Measurements from ENCODE around the gene NKIRAS1. TPM values are rescaled to one million over a fixed set of nuclear protein-coding genes. Genes with fewer than 3 reads are reported as not detected.

Gene NKIRAS1
- total RNA-seq, 1 donor from 2014 or later: 11.1 TPM

- ATAC-seq (no peak), DNase-seq (no peak)
- intact Hi-C loops (cut with DNase I): no loop called here
- Histone ChIP-seq H3K27me3 (ENCODE audit: low read depth) (no peaks in the 10 kb centered on the region), H3K4me3 (no peak overlapping the region), H3K4me1 (peaks cover 10% of the 10 kb centered on the region), H3K36me3 (peaks cover 10% of the 10 kb centered on the region), H3K27ac (no peak overlapping the region), H3K9me3 (no peaks in the 10 kb centered on the region)
- TF ChIP-seq, protein P1, sequence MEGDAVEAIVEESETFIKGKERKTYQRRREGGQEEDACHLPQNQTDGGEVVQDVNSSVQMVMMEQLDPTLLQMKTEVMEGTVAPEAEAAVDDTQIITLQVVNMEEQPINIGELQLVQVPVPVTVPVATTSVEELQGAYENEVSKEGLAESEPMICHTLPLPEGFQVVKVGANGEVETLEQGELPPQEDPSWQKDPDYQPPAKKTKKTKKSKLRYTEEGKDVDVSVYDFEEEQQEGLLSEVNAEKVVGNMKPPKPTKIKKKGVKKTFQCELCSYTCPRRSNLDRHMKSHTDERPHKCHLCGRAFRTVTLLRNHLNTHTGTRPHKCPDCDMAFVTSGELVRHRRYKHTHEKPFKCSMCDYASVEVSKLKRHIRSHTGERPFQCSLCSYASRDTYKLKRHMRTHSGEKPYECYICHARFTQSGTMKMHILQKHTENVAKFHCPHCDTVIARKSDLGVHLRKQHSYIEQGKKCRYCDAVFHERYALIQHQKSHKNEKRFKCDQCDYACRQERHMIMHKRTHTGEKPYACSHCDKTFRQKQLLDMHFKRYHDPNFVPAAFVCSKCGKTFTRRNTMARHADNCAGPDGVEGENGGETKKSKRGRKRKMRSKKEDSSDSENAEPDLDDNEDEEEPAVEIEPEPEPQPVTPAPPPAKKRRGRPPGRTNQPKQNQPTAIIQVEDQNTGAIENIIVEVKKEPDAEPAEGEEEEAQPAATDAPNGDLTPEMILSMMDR (IDR thresholded peaks at IDR 0.05): no peak
Observed at GRCh38 chr3:23889950-23890349, 26.8 kb downstream of the NKIRAS1 start.

DNA sequence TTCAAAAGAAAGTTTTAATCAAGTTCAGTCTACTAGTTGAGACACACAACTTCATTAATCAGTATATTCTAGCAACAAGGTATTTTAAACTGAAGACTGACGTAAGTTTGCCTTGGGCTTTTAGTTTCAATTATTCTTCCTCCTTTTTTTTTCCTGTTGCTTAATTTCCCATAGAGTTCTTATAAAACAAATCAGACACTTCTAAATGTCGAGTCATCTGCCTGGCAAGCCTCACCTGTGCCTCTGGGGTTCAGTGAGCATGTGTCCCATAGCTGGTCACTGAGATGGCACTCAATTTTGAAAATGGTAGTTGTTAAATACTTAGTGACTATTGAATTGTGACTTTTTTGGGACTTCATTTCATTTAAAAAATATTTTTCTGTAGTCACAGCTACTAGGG, 27.4 kb downstream of the NKIRAS1 start:
- intact Hi-C loops (cut with DNase I): no loop called here
- H3K4me3 ChIP-seq: no peak overlapping the region
- no peaks in the 10 kb centered on the region for H3K27me3 ChIP-seq (ENCODE audit: low read depth)
- H3K27ac ChIP-seq: no peak overlapping the region
- H3K9me3 ChIP-seq: no peaks in the 10 kb centered on the region
- ATAC-seq (no peak), DNase-seq (no peak)
- H3K36me3 ChIP-seq: peaks cover 10% of the 10 kb centered on the region
- TF ChIP-seq, protein P1 (IDR thresholded peaks at IDR 0.05): no peak
- H3K4me1 ChIP-seq: peaks cover 10% of the 10 kb centered on the region

DNA sequence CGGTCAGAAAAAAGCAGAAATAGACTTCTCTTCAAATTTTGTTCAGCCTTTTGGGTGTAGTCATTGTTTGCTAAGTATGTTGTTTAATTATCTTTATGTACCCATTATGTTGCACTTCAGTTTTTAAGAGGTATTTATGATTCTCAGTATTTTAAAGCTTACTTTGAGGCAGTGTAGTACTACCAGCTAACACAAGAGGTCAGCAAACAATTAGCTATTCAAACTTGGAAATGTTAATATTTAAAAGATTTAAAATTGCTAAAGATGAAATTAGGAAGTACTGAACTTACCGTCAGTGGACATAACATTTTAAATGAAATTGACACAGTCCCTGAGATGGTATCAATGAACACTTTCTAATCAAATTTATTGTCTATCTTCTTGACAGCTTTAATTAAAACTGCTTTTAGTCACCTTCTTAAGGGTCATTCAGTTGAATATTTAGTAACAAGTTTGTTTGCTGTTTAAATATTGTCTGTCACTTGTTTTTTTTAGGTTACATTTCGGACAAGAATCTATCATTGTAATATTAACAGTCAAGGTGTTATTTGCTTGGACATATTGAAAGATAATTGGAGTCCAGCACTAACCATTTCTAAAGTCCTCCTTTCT, 28.1 kb downstream of the NKIRAS1 start:
- intact Hi-C loops (cut with DNase I): no loop called here
- TF ChIP-seq, protein P1 (IDR thresholded peaks at IDR 0.05): peak; percentile 88
- H3K4me3 ChIP-seq: no peak overlapping the region
- H3K27me3 ChIP-seq (ENCODE audit: low read depth): no peaks in the 10 kb centered on the region
- H3K36me3 ChIP-seq: peaks cover 10% of the 10 kb centered on the region
- H3K9me3 ChIP-seq: no peaks in the 10 kb centered on the region
- DNase-seq (no peak), ATAC-seq (peak in 1 of 2 donors; percentile 50)
- peaks cover 10% of the 10 kb centered on the region for H3K4me1 ChIP-seq
- no peak overlapping the region for H3K27ac ChIP-seq

DNA sequence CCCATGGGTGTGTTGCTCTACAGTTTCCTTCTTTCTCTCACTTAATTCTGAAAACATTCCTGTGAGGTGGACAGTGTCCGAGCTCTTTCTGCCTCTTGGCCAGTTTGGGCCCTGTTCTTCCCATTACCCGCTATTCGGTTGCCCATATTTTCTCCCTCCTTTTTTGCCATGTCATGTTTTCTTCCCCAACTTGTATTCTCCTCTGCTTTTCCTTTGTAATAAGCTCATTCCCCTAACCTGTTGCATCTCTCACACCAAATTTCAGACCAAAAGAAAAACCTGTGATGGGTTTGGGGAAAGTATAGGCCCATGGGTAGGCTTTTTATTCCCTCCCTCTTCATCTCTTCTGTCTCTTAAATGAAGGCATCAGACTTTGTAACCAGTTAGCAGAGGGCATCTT, 30.5 kb downstream of the NKIRAS1 start:
- Histone ChIP-seq H3K27me3 (ENCODE audit: low read depth) (no peaks in the 10 kb centered on the region), H3K9me3 (no peaks in the 10 kb centered on the region), H3K36me3 (peaks cover 10% of the 10 kb centered on the region), H3K4me3 (no peak overlapping the region), H3K27ac (no peak overlapping the region), H3K4me1 (peaks cover 10% of the 10 kb centered on the region)
- ATAC-seq (no peak), DNase-seq (no peak)
- intact Hi-C loops (cut with DNase I): no loop called here
- TF ChIP-seq, protein P1 (IDR thresholded peaks at IDR 0.05): no peak

DNA sequence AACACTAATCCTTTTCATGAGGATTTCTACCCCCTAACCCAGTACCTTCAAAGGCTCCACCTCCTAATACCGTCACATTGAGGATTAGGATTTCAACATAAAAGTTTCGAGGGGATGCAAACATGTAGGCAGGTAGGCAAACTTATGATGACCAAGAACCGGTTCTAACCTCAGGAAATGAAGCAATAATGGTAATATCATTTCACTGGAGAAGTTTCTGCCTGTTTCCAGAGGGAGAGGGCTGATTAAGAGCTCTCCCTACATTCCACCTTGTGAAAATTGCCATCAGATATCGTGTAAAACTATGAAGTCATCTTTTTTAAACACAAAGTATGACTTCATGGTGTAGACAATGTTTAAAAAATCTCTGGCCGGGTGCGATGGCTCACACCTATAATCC, 31.6 kb downstream of the NKIRAS1 start:
- ATAC-seq: peak; percentile 64 to 69
- H3K27ac ChIP-seq: no peak overlapping the region

More for the DNA sequence above, 31.6 kb downstream of the NKIRAS1 start:
- peaks cover 5% of the 10 kb centered on the region for H3K36me3 ChIP-seq
- no peaks in the 10 kb centered on the region for H3K27me3 ChIP-seq (ENCODE audit: low read depth)
- H3K4me3 ChIP-seq: no peak overlapping the region
- intact Hi-C loops (cut with DNase I): no loop called here
- no peaks in the 10 kb centered on the region for H3K9me3 ChIP-seq
- H3K4me1 ChIP-seq: peaks cover 10% of the 10 kb centered on the region
- TF ChIP-seq, protein P1 (IDR thresholded peaks at IDR 0.05): no peak
- DNase-seq: no peak

All from lower lobe of right lung (tissue), 2 donors.